ENCODE data around the gene DPF3.

DNA sequence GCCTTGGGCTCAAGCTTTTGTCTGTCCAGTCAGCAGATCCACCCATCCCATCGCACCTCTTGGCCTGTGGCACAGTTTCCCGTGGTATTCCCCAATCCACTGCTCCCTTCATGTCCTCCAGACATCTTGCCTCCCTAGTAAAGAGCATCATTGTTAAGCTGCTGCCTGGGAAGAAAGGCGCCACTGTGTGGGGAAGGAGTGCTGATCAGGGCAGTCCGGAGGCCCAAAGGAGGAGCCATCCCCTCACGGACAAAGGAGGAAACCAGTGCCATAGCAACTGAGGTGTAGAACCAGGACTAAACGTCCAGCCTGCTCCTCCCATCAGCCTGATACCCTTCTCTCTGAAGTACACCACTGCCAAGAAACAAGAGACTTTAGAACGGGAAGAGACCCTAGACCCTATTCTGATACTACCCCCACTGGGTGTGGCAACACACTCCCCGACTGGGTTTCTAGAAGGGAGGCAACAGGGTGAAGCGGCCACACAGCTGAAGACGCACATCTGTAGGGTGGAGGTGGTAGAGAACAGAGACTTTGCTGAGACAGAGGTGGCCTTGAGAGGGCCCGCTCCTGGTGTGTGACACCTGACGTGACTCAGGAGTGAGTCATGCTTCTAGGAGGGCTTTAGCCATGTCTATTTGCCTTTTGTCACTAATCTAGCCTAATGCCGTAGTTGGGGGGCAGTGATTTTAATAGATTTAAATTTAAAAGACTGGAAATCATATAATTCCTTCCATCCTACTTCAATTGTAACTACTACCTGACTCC is 185.0 kb downstream of the DPF3 start:
- TF ChIP-seq NFRKB (IDR thresholded peaks at IDR 0.05) (no peak), ARNT (IDR thresholded peaks at IDR 0.05) (no peak)

Measured in HEK293T (cell line).